HG03108 (cell line): ENCODE results near the gene COG2.
"Not testable (repeated sequence)": the region's sequence is repeated elsewhere in the genome, so short reads cannot be mapped to it uniquely, and the experiment has no call there.

Experiments
- ATAC-seq: cut with Tn5 transposase; IDR thresholded peaks from one replicate; pipeline ENCODE4 v1.9.1; 2021; ENCODE audit warnings: moderate library complexity; ENCODE audit not compliant: unreplicated experiment

Gene COG2

GRCh38 chr1:230624097-230624713 is 18.1 kb upstream of the COG2 start:
- ATAC-seq, result no peak

GRCh38 chr1:230626232-230626631 is 16.0 kb upstream of the COG2 start:
- no peak for ATAC-seq

GRCh38 chr1:230627767-230628166 is 14.5 kb upstream of the COG2 start:
- ATAC-seq, result no peak

GRCh38 chr1:230629511-230629910 is 12.8 kb upstream of the COG2 start:
- no peak for ATAC-seq

GRCh38 chr1:230631477-230631876 is 10.8 kb upstream of the COG2 start:
- ATAC-seq, result no peak

- no peak for ATAC-seq
These were observed 9.9 kb upstream of the COG2 start for GRCh38 chr1:230632273-230632873.

GRCh38 chr1:230633469-230633868 is 8.8 kb upstream of the COG2 start:
- no peak for ATAC-seq

GRCh38 chr1:230634384-230634783 is 7.9 kb upstream of the COG2 start:
- ATAC-seq, result no peak

- ATAC-seq, result no peak
These were observed 5.6 kb upstream of the COG2 start for GRCh38 chr1:230636575-230637148.

GRCh38 chr1:230639714-230640209 is 2.5 kb upstream of the COG2 start:
- no peak for ATAC-seq

- no peak for ATAC-seq
These were observed 935 bp upstream of the COG2 start for GRCh38 chr1:230641346-230641745.

GRCh38 chr1:230641900-230642262 is 400 bp upstream of the COG2 start:
- ATAC-seq, result peak; percentile 1

- no peak for ATAC-seq
These were observed 1.6 kb downstream of the COG2 start for GRCh38 chr1:230643908-230644307.

- ATAC-seq, result no peak
These were observed 4.5 kb downstream of the COG2 start for GRCh38 chr1:230646710-230647302.

GRCh38 chr1:230647321-230647720 is 5.0 kb downstream of the COG2 start:
- no peak for ATAC-seq

GRCh38 chr1:230648114-230648513 is 5.8 kb downstream of the COG2 start:
- ATAC-seq, result no peak

- ATAC-seq, result no peak
These were observed 8.0 kb downstream of the COG2 start for GRCh38 chr1:230650300-230650699.

GRCh38 chr1:230651235-230651634 is 9.0 kb downstream of the COG2 start:
- ATAC-seq, result no peak

GRCh38 chr1:230656719-230657118 is 14.4 kb downstream of the COG2 start:
- not testable (repeated sequence) for ATAC-seq

- not testable (repeated sequence) for ATAC-seq
These were observed 15.8 kb downstream of the COG2 start for GRCh38 chr1:230658103-230658502.

GRCh38 chr1:230658691-230659090 is 16.4 kb downstream of the COG2 start:
- no peak for ATAC-seq

- no peak for ATAC-seq
These were observed 19.7 kb downstream of the COG2 start for GRCh38 chr1:230661976-230662375.
